Choroid plexus epithelial cell (primary cell): Measurements from ENCODE around the gene LRPPRC.

Source experiments
- DNase-seq: peaks from one replicate; pipeline ENCODE4 v3.0.0-alpha.2; 2010; ENCODE audit warnings: low read depth
- H3K4me3 ChIP-seq: 2 replicates; pipeline ENCODE4 v1.5.1; 2011; ENCODE audit warnings: low read depth, mild to moderate bottlenecking, control low read depth, low read length, moderate library complexity
- CTCF ChIP-seq: conservative IDR thresholded peaks from 2 replicates; pipeline ENCODE4 v1.5.1; 2011; ENCODE audit warnings: low read depth, mild to moderate bottlenecking, control low read depth, inconsistent platforms, low read length, moderate library complexity

LRPPRC gene

DNA sequence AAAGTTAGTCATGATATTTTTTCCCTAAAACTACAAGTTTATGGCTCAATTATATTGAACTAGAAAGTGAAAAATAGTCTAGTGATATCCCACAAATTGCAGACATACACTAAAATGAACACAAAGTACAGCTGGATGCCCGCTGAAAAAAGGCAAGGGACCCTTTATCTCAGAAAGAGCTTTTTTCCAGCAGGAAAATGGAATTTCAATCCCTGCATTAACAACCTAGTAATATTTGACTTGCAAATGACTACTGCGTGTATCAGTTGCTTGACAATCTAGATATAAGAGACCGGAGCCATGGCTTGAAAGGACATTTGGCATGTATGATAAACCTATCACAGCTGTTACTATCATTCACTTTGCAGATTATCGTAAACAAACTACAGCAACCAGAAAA lies 49.1 kb downstream of the LRPPRC start:
- DNase-seq, result no peak
- no peak overlapping the region for H3K4me3 ChIP-seq
- no peak for TF ChIP-seq CTCF

DNA sequence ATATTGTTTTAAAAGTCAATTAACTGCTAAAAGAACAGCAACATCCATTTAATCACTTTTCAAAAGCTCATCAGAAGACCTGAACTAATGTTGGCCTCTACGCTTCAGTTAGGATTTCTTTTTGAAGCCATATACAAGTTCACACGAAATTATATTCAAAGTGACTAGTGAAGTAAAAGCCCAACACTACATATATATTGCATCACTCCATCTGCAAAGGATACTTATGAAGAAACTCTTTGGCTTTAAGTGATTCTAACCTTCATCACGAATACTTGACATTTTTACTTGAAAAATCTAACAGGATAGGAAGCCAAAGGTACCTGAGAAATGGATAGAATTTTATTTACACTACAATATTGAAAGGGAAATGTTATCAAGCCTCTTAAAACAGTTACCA lies 50.4 kb downstream of the LRPPRC start:
- no peak for TF ChIP-seq CTCF
- H3K4me3 ChIP-seq, result no peak overlapping the region
- no peak for DNase-seq

DNA sequence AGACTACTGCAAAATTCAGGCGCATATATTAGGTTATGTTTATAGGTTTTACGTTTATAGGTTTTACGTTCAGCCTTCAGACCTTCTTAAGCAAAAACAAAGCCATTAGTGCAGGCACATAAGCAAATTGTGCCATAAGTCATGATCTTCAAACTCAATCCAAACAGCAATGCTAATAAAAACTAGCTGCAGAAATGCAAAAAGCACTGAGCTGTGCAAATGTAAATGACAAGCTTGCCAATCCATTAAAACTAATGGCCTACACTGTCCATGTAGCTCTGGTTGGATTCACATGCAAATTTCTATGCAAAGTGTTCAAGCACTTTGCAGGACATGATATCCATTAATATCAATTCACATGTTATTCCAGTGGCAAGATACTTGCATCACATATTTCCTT lies 50.9 kb downstream of the LRPPRC start:
- H3K4me3 ChIP-seq, result no peak overlapping the region
- TF ChIP-seq CTCF, result no peak
- no peak for DNase-seq

DNA sequence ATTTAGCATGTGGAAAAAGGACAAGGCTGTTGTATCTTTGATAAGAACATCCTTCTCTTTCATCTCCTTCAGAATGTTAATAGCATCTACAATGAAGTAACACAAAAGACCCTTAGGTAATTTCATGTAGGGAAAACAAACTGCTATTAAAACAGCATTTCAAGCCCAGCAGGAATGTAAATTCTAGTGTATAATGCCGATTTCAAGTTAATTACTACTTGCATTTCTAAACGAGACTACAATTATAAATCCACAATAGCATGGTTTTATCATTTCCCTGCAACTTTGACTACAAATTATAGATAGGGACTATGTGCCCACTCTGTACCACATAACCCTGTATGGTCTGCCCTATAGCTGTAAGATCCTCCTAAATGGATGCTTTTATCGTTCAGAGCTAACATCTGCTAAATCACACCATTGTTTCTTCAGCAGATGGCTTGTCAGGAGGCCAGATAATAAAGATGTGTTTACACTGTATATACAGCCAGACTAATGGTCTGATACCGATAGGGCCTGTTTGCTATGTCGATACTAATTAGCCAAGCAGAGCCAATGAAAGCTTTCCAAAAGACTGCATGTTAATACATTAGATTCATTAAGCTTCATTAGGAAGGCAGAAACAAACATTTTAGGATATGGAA lies 51.9 kb downstream of the LRPPRC start:
- DNase-seq, result no peak
- no peak for TF ChIP-seq CTCF
- no peak overlapping the region for H3K4me3 ChIP-seq

GRCh38 chr2:43943323-43943722 lies 52.5 kb downstream of the LRPPRC start:
- DNase-seq, result no peak
- H3K4me3 ChIP-seq, result no peak overlapping the region
- TF ChIP-seq CTCF, result no peak

DNA sequence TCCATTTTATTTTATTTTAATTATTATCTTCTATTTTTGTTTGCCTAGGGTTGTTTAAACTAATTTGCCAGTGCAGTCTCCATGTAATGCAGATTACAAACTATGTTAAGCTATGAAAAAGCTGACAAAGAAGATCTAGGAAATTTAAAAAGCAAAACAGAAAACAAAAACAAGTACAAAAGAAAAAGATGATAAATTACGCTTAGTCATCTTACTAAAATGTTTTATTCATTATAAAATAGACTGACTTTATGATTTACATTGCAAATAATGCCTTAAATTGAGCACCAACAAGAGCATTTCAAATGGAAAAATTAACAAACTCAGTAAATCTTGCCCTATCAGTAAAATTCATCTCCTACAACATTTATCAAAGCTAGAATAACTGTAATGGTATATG lies 52.9 kb downstream of the LRPPRC start:
- TF ChIP-seq CTCF, result no peak
- no peak for DNase-seq
- no peak overlapping the region for H3K4me3 ChIP-seq

GRCh38 chr2:43941966-43942365 lies 53.8 kb downstream of the LRPPRC start:
- peak; percentile 9 for TF ChIP-seq CTCF
- H3K4me3 ChIP-seq, result no peak overlapping the region
- DNase-seq, result peak; percentile 14
